MM.1S (cell line): ENCODE data around the gene GOLT1A.

Experiments
- DNase-seq: peaks from one replicate; pipeline ENCODE4 v3.0.0-alpha.2; 2015
- H2AFZ ChIP-seq: fragments of 300-600 bp; sonication (generic); 2 replicates; pipeline ENCODE4 v1.6.0; 2016; ENCODE audit warnings: antibody characterized with exemption, low read length
- H3F3A ChIP-seq: fragments of 300-600 bp; sonication (generic); 2 replicates; pipeline ENCODE4 v1.6.1; 2016; ENCODE audit warnings: mild to moderate bottlenecking, antibody characterized with exemption, low read length, moderate library complexity, mixed read lengths; ENCODE audit not compliant: insufficient read depth
- H3K27ac ChIP-seq: fragments of 300-600 bp; sonication (generic); 2 replicates; pipeline ENCODE4 v1.5.1; 2016; ENCODE audit warnings: mild to moderate bottlenecking, low read length
- H3K27me3 ChIP-seq: fragments of 300-600 bp; sonication (generic); replicated peaks from 2 replicates; pipeline ENCODE4 v1.6.0; 2016; ENCODE audit warnings: low read length; ENCODE audit not compliant: insufficient read depth
- H3K36me3 ChIP-seq: fragments of 300-600 bp; sonication (generic); replicated peaks from 2 replicates; pipeline ENCODE4 v1.6.1; 2016; ENCODE audit warnings: mild to moderate bottlenecking, low read length, mixed read lengths; ENCODE audit not compliant: insufficient read depth
- H3K4me1 ChIP-seq: fragments of 300-600 bp; sonication (generic); 2 replicates; pipeline ENCODE4 v1.6.1; 2016; ENCODE audit warnings: low read length, mixed read lengths
- H3K4me2 ChIP-seq: fragments of 300-600 bp; sonication (generic); 2 replicates; pipeline ENCODE4 v1.6.0; 2016; ENCODE audit warnings: low read depth, low read length
- H3K4me3 ChIP-seq: fragments of 300-600 bp; sonication (generic); 2 replicates; pipeline ENCODE4 v1.5.1; 2016; ENCODE audit warnings: low read length, mixed read lengths
- H3K79me2 ChIP-seq: fragments of 300-600 bp; sonication (generic); 2 replicates; pipeline ENCODE4 v1.6.1; 2016; ENCODE audit warnings: mixed run types, low read length, mixed read lengths
- H3K9ac ChIP-seq: fragments of 300-600 bp; sonication (generic); 2 replicates; pipeline ENCODE4 v1.6.1; 2016; ENCODE audit warnings: low read length, mixed read lengths
- H3K9me2 ChIP-seq: fragments of 300-600 bp; sonication (generic); replicated peaks from 2 replicates; pipeline ENCODE4 v1.6.1; 2016; ENCODE audit warnings: mild to moderate bottlenecking, low read length, mixed read lengths; ENCODE audit not compliant: insufficient read depth
- H3K9me3 ChIP-seq: fragments of 300-600 bp; sonication (generic); replicated peaks from 2 replicates; pipeline ENCODE4 v1.6.1; 2016; ENCODE audit warnings: mild to moderate bottlenecking, low read length, mixed read lengths; ENCODE audit not compliant: insufficient read depth
- H4K20me1 ChIP-seq: fragments of 300-600 bp; sonication (generic); 2 replicates; pipeline ENCODE4 v1.6.1; 2016; ENCODE audit warnings: mild to moderate bottlenecking, low read length, moderate library complexity, mixed read lengths; ENCODE audit not compliant: insufficient read depth
- EZH2 ChIP-seq: fragments of 300-600 bp; sonication (generic); optimal IDR thresholded peaks from 2 replicates; pipeline ENCODE3; 2017; ENCODE audit warnings: low read depth, mild to moderate bottlenecking, antibody characterized with exemption, low read length, mixed read lengths
- EZH2phosphoT487 ChIP-seq: fragments of 300-600 bp; sonication (generic); IDR thresholded peaks from 2 replicates; pipeline ENCODE4 v1.6.1; 2018; ENCODE audit warnings: antibody characterized with exemption, low read length
- TF ChIP-seq, protein P1 (sequence below): fragments of 300-600 bp; sonication (generic); IDR thresholded peaks from 2 replicates; pipeline ENCODE4 v1.5.1; 2016; ENCODE audit warnings: antibody characterized with exemption, low read length, mixed read lengths

GOLT1A gene

DNA sequence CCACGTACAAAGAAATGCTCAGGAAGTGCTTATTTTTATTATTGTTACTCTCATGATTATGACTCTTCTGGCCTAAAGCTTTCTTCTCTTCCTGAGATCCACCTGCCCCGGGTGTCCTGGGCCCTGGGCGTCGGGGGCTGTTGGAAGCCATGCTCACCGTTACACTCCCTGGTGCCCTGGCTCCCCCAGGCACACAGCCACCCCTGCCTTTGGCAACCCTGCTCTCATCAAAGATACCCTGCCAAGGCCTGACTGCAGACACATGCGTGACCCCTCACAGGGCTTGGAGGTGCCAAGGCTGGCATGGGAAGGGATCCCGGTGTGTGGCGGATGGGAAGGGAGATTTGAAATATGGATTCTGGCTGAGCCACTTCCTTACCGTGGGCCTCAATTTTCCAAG, 14.2 kb downstream of the GOLT1A start:
- no peak for DNase-seq
- H3F3A ChIP-seq = no peaks in the 10 kb centered on the region
- no peak overlapping the region for H2AFZ ChIP-seq
- peaks cover 34% of the 10 kb centered on the region for H3K27me3 ChIP-seq
- no peaks in the 10 kb centered on the region for H3K9me2 ChIP-seq
- no peaks in the 10 kb centered on the region for H3K36me3 ChIP-seq
- no peak overlapping the region for H3K4me3 ChIP-seq
- no peaks in the 10 kb centered on the region for H3K9me3 ChIP-seq
- no peak overlapping the region for H3K27ac ChIP-seq
- no peaks in the 10 kb centered on the region for H3K79me2 ChIP-seq
- no peak overlapping the region for H3K9ac ChIP-seq
- TF ChIP-seq, protein P1, sequence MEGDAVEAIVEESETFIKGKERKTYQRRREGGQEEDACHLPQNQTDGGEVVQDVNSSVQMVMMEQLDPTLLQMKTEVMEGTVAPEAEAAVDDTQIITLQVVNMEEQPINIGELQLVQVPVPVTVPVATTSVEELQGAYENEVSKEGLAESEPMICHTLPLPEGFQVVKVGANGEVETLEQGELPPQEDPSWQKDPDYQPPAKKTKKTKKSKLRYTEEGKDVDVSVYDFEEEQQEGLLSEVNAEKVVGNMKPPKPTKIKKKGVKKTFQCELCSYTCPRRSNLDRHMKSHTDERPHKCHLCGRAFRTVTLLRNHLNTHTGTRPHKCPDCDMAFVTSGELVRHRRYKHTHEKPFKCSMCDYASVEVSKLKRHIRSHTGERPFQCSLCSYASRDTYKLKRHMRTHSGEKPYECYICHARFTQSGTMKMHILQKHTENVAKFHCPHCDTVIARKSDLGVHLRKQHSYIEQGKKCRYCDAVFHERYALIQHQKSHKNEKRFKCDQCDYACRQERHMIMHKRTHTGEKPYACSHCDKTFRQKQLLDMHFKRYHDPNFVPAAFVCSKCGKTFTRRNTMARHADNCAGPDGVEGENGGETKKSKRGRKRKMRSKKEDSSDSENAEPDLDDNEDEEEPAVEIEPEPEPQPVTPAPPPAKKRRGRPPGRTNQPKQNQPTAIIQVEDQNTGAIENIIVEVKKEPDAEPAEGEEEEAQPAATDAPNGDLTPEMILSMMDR = no peak
- TF ChIP-seq EZH2phosphoT487 = no peak
- no peak for TF ChIP-seq EZH2
- no peak overlapping the region for H3K4me2 ChIP-seq
- H4K20me1 ChIP-seq = no peaks in the 10 kb centered on the region
- no peaks in the 10 kb centered on the region for H3K4me1 ChIP-seq

DNA sequence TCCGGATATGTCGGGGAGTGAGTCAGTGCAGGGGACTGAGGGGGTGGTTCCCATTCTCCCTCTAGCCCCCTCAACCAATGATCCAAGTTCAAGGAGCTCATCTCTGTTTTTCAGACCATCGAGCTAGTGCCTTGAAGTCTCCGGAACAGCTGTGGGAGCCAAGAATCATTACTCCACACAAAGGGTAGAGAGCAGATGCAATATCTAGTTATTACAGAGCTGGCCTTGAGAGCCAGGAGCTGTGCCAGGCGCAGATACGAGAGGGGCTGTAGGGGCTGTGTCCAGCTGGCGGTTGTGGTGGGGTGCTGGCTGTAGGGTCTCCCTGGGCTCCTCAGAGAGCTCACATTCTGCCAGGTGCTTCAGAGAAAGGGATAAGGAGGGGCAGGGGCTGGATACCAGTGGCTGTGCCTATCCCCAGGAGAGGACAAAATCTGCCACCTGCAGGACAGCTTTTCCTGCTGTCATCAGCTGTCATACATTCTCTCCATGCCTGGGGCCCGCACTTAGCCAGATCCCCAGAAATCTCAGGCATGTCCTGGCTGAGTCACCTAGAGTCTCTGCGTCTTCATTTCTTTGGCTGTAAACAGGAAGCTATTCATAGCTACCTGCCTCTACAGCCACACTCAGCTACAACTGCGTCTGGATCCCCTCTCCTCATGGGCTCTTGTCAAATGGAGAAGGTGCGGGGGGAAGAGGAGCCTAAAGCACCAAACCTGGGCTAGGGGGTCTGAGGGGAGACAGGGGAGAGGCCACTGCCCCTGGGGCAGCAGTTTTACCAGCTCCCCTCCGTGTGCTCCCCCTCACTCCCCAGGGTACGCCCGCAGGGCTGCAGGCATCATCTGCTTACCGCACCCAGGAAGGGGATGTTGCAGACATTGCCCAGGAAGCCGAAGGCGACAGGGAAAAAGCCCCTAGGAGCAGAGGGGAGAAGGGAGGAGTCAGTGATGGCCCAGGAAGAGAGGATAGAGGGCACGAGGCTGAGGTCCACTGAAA, 15.1 kb downstream of the GOLT1A start:
- H4K20me1 ChIP-seq = no peaks in the 10 kb centered on the region
- no peak overlapping the region for H2AFZ ChIP-seq
- no peaks in the 10 kb centered on the region for H3K9me3 ChIP-seq
- no peak for DNase-seq
- no peaks in the 10 kb centered on the region for H3K79me2 ChIP-seq
- H3K4me3 ChIP-seq = no peak overlapping the region
- H3K4me1 ChIP-seq = no peaks in the 10 kb centered on the region
- no peaks in the 10 kb centered on the region for H3K9me2 ChIP-seq
- H3K36me3 ChIP-seq = no peaks in the 10 kb centered on the region
- no peak overlapping the region for H3K4me2 ChIP-seq
- H3F3A ChIP-seq = no peaks in the 10 kb centered on the region
- H3K27ac ChIP-seq = no peak overlapping the region
- peaks cover 34% of the 10 kb centered on the region for H3K27me3 ChIP-seq
- no peak for TF ChIP-seq EZH2phosphoT487
- TF ChIP-seq, protein P1 = no peak
- TF ChIP-seq EZH2 = no peak
- no peak overlapping the region for H3K9ac ChIP-seq

DNA sequence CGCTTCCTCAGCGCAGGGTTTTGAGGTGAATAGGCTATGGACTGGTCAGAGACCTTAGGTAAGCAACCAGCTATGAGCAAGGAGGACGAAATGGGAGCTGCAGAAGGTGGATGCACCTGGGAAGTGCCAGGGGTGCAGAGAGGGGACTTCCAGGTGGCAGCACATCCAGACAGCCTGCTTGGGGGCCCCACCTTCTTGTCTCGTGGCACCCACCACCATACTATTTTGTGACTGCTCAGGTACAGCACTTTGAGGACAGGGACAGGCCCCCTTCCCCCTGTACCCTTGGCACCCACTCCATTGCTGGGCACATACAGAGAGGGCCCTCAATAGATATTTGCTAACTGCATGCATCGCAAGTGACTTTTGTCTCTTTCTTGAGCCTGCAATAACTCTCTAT, 16.7 kb downstream of the GOLT1A start:
- Histone ChIP-seq H2AFZ (no peak overlapping the region), H4K20me1 (no peaks in the 10 kb centered on the region), H3K9me2 (no peaks in the 10 kb centered on the region), H3K9ac (no peak overlapping the region), H3K27me3 (peaks cover 47% of the 10 kb centered on the region), H3K79me2 (no peaks in the 10 kb centered on the region), H3K4me1 (no peaks in the 10 kb centered on the region), H3F3A (no peaks in the 10 kb centered on the region), H3K4me2 (no peak overlapping the region), H3K36me3 (no peaks in the 10 kb centered on the region), H3K9me3 (no peaks in the 10 kb centered on the region), H3K27ac (no peak overlapping the region), H3K4me3 (no peak overlapping the region)
- no peak for TF ChIP-seq EZH2phosphoT487
- TF ChIP-seq, protein P1 = no peak
- no peak for TF ChIP-seq EZH2
- DNase-seq = no peak
